ENCODE data around the gene YKT6. TPM values are rescaled to one million over a fixed set of nuclear protein-coding genes. Genes with fewer than 3 reads are reported as not detected.

The YKT6 gene
- total RNA-seq, 4 donors from 2014 or later, result 43.3 to 50.7 (median 49.7) TPM

- no peak for TF ChIP-seq CTCF (IDR thresholded peaks at IDR 0.05; ENCODE audit: low read depth)
These were observed 11.9 kb downstream of the YKT6 start for GRCh38 chr7:44212581-44213184.

- TF ChIP-seq CTCF (IDR thresholded peaks at IDR 0.05; ENCODE audit: low read depth), result no peak
These were observed 12.6 kb downstream of the YKT6 start for GRCh38 chr7:44213206-44213876.

GRCh38 chr7:44213877-44214388 is 13.2 kb downstream of the YKT6 start:
- no peak for TF ChIP-seq CTCF (IDR thresholded peaks at IDR 0.05; ENCODE audit: low read depth)

GRCh38 chr7:44215531-44215930 is 14.8 kb downstream of the YKT6 start:
- no peak for TF ChIP-seq CTCF (IDR thresholded peaks at IDR 0.05; ENCODE audit: low read depth)

- TF ChIP-seq CTCF (IDR thresholded peaks at IDR 0.05; ENCODE audit: low read depth), result no peak
These were observed 15.2 kb downstream of the YKT6 start for GRCh38 chr7:44216019-44216418.

- no peak for TF ChIP-seq CTCF (IDR thresholded peaks at IDR 0.05; ENCODE audit: low read depth)
These were observed 15.9 kb downstream of the YKT6 start for GRCh38 chr7:44216521-44217222.

GRCh38 chr7:44217223-44217714 is 16.5 kb downstream of the YKT6 start:
- TF ChIP-seq CTCF (IDR thresholded peaks at IDR 0.05; ENCODE audit: low read depth), result no peak

Data from subcutaneous adipose tissue (tissue), 4 donors.